SK-N-SH treated with all-trans-retinoic acid at 6 μM for 48 hours (cell line): ENCODE data around the gene SMYD3.

Source experiments
- ATAC-seq: fragments of 200-7000 bp; cut with Tn5 transposase; 3 replicates; pipeline ENCODE4 v1.9.1; 2020; ENCODE audit warnings: mild to moderate bottlenecking, moderate library complexity
- ARNTL ChIP-seq: fragments of 450-650 bp; formaldehyde crosslinking; IDR thresholded peaks from 2 replicates; pipeline ENCODE4 v1.5.0; 2020; ENCODE audit warnings: low read depth, mild to moderate bottlenecking, moderate library complexity, borderline replicate concordance
- BACH2 ChIP-seq: fragments of 250-450 bp; sonication (Bioruptor Pico); IDR thresholded peaks from 2 replicates; pipeline ENCODE4 v1.9.0; 2021; ENCODE audit warnings: mild to moderate bottlenecking, borderline replicate concordance
- CSDC2 ChIP-seq: fragments of 250-450 bp; sonication (Bioruptor Pico); IDR thresholded peaks from 2 replicates; pipeline ENCODE4 v1.5.0; 2020; ENCODE audit warnings: mild to moderate bottlenecking, moderate library complexity
- ESRRG ChIP-seq: fragments of 250-450 bp; sonication (Bioruptor Pico); IDR thresholded peaks from 2 replicates; pipeline ENCODE4 v1.6.1; 2021; ENCODE audit warnings: mild to moderate bottlenecking
- GLIS3 ChIP-seq: fragments of 250-450 bp; sonication (Bioruptor Pico); IDR thresholded peaks from 2 replicates; pipeline ENCODE4 v1.5.0; 2020; ENCODE audit warnings: mild to moderate bottlenecking, moderate library complexity
- ISL1 ChIP-seq: fragments of 250-450 bp; sonication (Bioruptor Pico); IDR thresholded peaks from 2 replicates; pipeline ENCODE4 v2.1.2; 2022; ENCODE audit warnings: mild to moderate bottlenecking, moderate library complexity
- OSR1 ChIP-seq: fragments of 250-450 bp; sonication (Bioruptor Pico); IDR thresholded peaks from 2 replicates; pipeline ENCODE4 v1.8.0; 2022; ENCODE audit warnings: moderate library complexity, mild to moderate bottlenecking, inconsistent platforms
- PPARA ChIP-seq: fragments of 250-450 bp; sonication (Bioruptor Pico); IDR thresholded peaks from 2 replicates; pipeline ENCODE4 v1.5.0; 2020; ENCODE audit warnings: mild to moderate bottlenecking, borderline replicate concordance
- RARB ChIP-seq: fragments of 250-450 bp; sonication (Bioruptor Pico); IDR thresholded peaks from 2 replicates; pipeline ENCODE4 v1.8.0; 2021; ENCODE audit warnings: mild to moderate bottlenecking, moderate library complexity
- SNAI2 ChIP-seq: fragments of 250-450 bp; sonication (Bioruptor Pico); IDR thresholded peaks from 2 replicates; pipeline ENCODE4 v1.5.0; 2020; ENCODE audit warnings: mild to moderate bottlenecking, moderate library complexity
- TCF4 ChIP-seq: fragments of 250-450 bp; sonication (Bioruptor Pico); IDR thresholded peaks from 2 replicates; pipeline ENCODE4 v1.8.0; 2021; ENCODE audit warnings: mild to moderate bottlenecking, moderate library complexity, borderline replicate concordance
- TOX ChIP-seq: fragments of 250-450 bp; sonication (Bioruptor Pico); IDR thresholded peaks from 2 replicates; pipeline ENCODE4 v1.8.0; 2021; ENCODE audit warnings: mild to moderate bottlenecking, moderate library complexity, borderline replicate concordance
- ZC3H10 ChIP-seq: fragments of 250-450 bp; sonication (Bioruptor Pico); IDR thresholded peaks from 2 replicates; pipeline ENCODE4 v1.5.1; 2021; ENCODE audit warnings: mild to moderate bottlenecking, moderate library complexity
- ZFP3 ChIP-seq: fragments of 250-450 bp; sonication (Bioruptor Pico); IDR thresholded peaks from 2 replicates; pipeline ENCODE4 v1.5.0; 2020; ENCODE audit warnings: mild to moderate bottlenecking, moderate library complexity
- ZFP30 ChIP-seq: fragments of 450-650 bp; formaldehyde crosslinking; IDR thresholded peaks from 2 replicates; pipeline ENCODE4 v1.5.0; 2022; ENCODE audit warnings: mild to moderate bottlenecking, moderate library complexity
- ZNF565 ChIP-seq: fragments of 450-650 bp; formaldehyde crosslinking; conservative IDR thresholded peaks from 2 replicates; pipeline ENCODE4 v1.5.0; 2020; ENCODE audit warnings: low read depth, mild to moderate bottlenecking, moderate library complexity
- ZNF70 ChIP-seq: fragments of 450-650 bp; formaldehyde crosslinking; IDR thresholded peaks from 2 replicates; pipeline ENCODE4 v1.5.0; 2020; ENCODE audit warnings: mild to moderate bottlenecking, moderate library complexity
- ZNF8 ChIP-seq: fragments of 450-650 bp; formaldehyde crosslinking; IDR thresholded peaks from 2 replicates; pipeline ENCODE4 v1.5.0; 2020; ENCODE audit warnings: mild to moderate bottlenecking, moderate library complexity
- TF ChIP-seq, protein P1 (sequence below): fragments of 250-450 bp; sonication (Bioruptor Pico); IDR thresholded peaks from 2 replicates; pipeline ENCODE4 v1.5.1; 2020; ENCODE audit warnings: low read depth, mild to moderate bottlenecking, moderate library complexity
- TF ChIP-seq, protein P2 (sequence below): fragments of 250-450 bp; sonication (Bioruptor Pico); IDR thresholded peaks from 2 replicates; pipeline ENCODE4 v1.8.0; 2021; ENCODE audit warnings: low read depth, mild to moderate bottlenecking, moderate library complexity, borderline replicate concordance
- TF ChIP-seq, protein P3 (sequence below): fragments of 250-450 bp; sonication (Bioruptor Pico); IDR thresholded peaks from 2 replicates; pipeline ENCODE4 v1.5.1; 2021; ENCODE audit warnings: mild to moderate bottlenecking, moderate library complexity

The SMYD3 gene

DNA sequence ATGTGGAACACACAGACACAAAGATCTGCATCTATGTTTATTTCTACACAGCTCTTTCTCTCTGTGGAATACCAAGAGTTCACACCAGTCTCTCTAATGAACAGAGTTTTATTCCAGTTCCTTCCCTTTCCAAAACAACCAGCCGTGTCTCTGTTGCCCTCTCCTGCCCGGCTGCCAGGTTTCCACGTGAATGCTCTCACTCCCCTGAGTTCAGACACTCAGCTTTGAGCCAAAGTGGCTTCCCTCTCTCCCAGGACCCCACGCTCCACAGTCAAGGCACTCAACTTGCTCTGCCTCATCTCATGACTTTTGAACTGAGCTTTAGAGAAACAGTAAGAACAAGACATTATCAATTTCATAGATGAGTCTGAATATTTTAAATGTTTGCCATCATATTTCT is 488.9 kb downstream of the SMYD3 start (continued):
- TF ChIP-seq, protein P1, sequence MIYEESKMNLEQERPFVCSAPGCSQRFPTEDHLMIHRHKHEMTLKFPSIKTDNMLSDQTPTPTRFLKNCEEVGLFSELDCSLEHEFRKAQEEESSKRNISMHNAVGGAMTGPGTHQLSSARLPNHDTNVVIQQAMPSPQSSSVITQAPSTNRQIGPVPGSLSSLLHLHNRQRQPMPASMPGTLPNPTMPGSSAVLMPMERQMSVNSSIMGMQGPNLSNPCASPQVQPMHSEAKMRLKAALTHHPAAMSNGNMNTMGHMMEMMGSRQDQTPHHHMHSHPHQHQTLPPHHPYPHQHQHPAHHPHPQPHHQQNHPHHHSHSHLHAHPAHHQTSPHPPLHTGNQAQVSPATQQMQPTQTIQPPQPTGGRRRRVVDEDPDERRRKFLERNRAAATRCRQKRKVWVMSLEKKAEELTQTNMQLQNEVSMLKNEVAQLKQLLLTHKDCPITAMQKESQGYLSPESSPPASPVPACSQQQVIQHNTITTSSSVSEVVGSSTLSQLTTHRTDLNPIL (CRISPR knock-in tag) = no peak
- no peak for TF ChIP-seq ZFP3 (CRISPR knock-in tag)
- no peak for TF ChIP-seq ARNTL (CRISPR knock-in tag)
- no peak for TF ChIP-seq PPARA (CRISPR knock-in tag)
- TF ChIP-seq CSDC2 (CRISPR knock-in tag) = no peak
- TF ChIP-seq ZC3H10 (CRISPR knock-in tag) = no peak
- TF ChIP-seq SNAI2 (CRISPR knock-in tag) = no peak
- TF ChIP-seq, protein P2, sequence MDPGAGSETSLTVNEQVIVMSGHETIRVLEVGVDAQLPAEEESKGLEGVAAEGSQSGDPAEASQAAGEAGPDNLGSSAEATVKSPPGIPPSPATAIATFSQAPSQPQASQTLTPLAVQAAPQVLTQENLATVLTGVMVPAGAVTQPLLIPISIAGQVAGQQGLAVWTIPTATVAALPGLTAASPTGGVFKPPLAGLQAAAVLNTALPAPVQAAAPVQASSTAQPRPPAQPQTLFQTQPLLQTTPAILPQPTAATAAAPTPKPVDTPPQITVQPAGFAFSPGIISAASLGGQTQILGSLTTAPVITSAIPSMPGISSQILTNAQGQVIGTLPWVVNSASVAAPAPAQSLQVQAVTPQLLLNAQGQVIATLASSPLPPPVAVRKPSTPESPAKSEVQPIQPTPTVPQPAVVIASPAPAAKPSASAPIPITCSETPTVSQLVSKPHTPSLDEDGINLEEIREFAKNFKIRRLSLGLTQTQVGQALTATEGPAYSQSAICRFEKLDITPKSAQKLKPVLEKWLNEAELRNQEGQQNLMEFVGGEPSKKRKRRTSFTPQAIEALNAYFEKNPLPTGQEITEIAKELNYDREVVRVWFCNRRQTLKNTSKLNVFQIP (CRISPR knock-in tag) = no peak

DNA sequence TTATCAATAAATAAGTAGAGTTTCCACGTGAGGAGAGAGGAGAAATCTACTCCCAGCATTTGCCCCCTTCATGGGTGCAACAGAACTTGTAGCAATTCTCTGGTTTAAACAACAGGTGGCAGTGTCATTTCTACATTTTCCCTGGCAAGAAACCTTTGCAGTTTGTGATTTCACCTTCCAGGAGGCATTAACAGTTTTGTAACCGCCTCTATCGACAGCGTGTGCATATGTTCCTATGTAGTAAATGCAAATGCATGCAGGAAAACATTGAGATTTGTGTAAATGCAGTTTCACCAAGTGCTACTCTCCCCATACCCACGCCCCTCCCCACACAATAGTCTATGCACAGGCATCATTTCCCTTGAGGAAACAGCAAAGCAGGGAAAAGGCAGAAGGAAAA is 494.7 kb downstream of the SMYD3 start:
- no peak for TF ChIP-seq ZFP3 (CRISPR knock-in tag)
- TF ChIP-seq ESRRG = no peak
- no peak for TF ChIP-seq ZFP30 (CRISPR knock-in tag)
- TF ChIP-seq PPARA (CRISPR knock-in tag) = no peak
- TF ChIP-seq, protein P3, sequence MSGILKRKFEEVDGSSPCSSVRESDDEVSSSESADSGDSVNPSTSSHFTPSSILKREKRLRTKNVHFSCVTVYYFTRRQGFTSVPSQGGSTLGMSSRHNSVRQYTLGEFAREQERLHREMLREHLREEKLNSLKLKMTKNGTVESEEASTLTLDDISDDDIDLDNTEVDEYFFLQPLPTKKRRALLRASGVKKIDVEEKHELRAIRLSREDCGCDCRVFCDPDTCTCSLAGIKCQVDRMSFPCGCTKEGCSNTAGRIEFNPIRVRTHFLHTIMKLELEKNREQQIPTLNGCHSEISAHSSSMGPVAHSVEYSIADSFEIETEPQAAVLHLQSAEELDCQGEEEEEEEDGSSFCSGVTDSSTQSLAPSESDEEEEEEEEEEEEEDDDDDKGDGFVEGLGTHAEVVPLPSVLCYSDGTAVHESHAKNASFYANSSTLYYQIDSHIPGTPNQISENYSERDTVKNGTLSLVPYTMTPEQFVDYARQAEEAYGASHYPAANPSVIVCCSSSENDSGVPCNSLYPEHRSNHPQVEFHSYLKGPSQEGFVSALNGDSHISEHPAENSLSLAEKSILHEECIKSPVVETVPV = no peak
- TF ChIP-seq ZC3H10 (CRISPR knock-in tag) = no peak
- TF ChIP-seq BACH2 (CRISPR knock-in tag) = no peak
- peak; percentile 85 for ATAC-seq

DNA sequence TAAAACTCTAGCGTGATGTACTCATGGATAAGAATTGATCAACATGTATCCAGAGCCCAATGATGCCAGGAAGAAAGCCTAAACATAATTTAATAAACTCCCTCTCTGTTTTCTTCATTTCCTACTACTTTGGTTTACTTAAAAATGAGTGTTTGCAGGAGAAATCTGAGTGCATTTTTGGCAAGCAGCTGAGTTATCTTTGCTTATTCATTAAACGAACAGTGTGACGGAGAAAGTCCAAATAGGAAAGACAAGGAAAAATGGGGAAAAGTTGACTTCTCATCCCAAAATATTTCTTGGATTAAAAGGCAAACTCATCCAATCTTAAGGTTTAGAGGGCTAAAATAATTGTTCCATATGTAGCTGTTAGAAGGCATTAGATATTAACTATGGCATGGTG is 496.7 kb downstream of the SMYD3 start:
- TF ChIP-seq ESRRG (no peak), ZNF8 (no peak), ARNTL (CRISPR knock-in tag) (no peak), TOX (CRISPR knock-in tag) (no peak), GLIS3 (CRISPR knock-in tag) (no peak), TCF4 (CRISPR knock-in tag) (no peak), ZFP30 (CRISPR knock-in tag) (no peak), ZNF70 (CRISPR knock-in tag) (no peak), ZFP3 (CRISPR knock-in tag) (no peak), CSDC2 (CRISPR knock-in tag) (no peak), RARB (CRISPR knock-in tag) (no peak), OSR1 (CRISPR knock-in tag) (no peak), ISL1 (CRISPR knock-in tag) (no peak), PPARA (CRISPR knock-in tag) (no peak), BACH2 (CRISPR knock-in tag) (no peak)
- TF ChIP-seq, protein P2 (CRISPR knock-in tag) = no peak
- TF ChIP-seq, protein P3 = no peak
- no peak for ATAC-seq

DNA sequence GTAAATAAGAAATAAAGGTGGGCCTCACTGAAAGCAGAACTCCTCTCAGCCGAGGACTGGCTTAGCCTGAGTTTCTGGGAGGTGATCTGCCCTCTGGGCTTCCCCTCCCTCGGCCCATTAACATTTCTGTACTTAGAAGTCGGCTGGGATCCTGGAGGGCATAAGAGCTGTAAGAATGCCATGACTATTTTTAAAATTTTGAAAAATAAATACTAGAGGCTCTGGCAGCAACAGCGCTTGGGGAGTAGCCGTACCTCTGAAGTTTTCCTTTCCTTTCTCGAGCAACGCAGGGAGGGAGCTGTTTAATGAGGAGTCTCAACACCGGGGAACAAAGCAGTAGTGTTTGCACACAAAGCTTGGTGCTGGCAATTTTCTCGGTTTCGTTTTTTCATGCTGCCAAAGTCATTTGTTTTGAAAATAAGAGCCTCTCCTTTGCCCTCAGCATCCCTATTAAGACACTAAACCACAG is 498.7 kb downstream of the SMYD3 start:
- no peak for ATAC-seq
- no peak for TF ChIP-seq ARNTL (CRISPR knock-in tag)
- TF ChIP-seq TCF4 (CRISPR knock-in tag) = no peak
- TF ChIP-seq ESRRG = no peak
- no peak for TF ChIP-seq ISL1 (CRISPR knock-in tag)
- TF ChIP-seq ZNF565 (CRISPR knock-in tag) = no peak
- TF ChIP-seq PPARA (CRISPR knock-in tag) = no peak
- TF ChIP-seq ZC3H10 (CRISPR knock-in tag) = no peak
- no peak for TF ChIP-seq OSR1 (CRISPR knock-in tag)
- no peak for TF ChIP-seq ZFP30 (CRISPR knock-in tag)
